GM21619 (cell line): ENCODE results near the gene ARHGAP22.

Experiments used
- ATAC-seq: cut with Tn5 transposase; IDR thresholded peaks from one replicate; pipeline ENCODE4 v1.9.1; 2021; ENCODE audit not compliant: unreplicated experiment

ARHGAP22 gene

GRCh38 chr10:48482207-48482606 is 122.7 kb downstream of the ARHGAP22 start:
- no peak for ATAC-seq

GRCh38 chr10:48481385-48481784 is 123.5 kb downstream of the ARHGAP22 start:
- no peak for ATAC-seq

- ATAC-seq: no peak
These were observed 124.2 kb downstream of the ARHGAP22 start for GRCh38 chr10:48480397-48481374.

- no peak for ATAC-seq
These were observed 125.7 kb downstream of the ARHGAP22 start for GRCh38 chr10:48478980-48479811.

GRCh38 chr10:48478469-48478868 is 126.4 kb downstream of the ARHGAP22 start:
- no peak for ATAC-seq

GRCh38 chr10:48477616-48478015 is 127.3 kb downstream of the ARHGAP22 start:
- ATAC-seq: no peak

GRCh38 chr10:48477141-48477540 is 127.7 kb downstream of the ARHGAP22 start:
- no peak for ATAC-seq

GRCh38 chr10:48476279-48476982 is 128.4 kb downstream of the ARHGAP22 start:
- ATAC-seq: no peak

GRCh38 chr10:48475943-48476278 is 129.0 kb downstream of the ARHGAP22 start:
- no peak for ATAC-seq

GRCh38 chr10:48474765-48475365 is 130.0 kb downstream of the ARHGAP22 start:
- ATAC-seq: no peak

- ATAC-seq: no peak
These were observed 131.2 kb downstream of the ARHGAP22 start for GRCh38 chr10:48473704-48474103.

GRCh38 chr10:48472501-48473069 is 132.3 kb downstream of the ARHGAP22 start:
- no peak for ATAC-seq

GRCh38 chr10:48470893-48471805 is 133.7 kb downstream of the ARHGAP22 start:
- ATAC-seq: no peak

- no peak for ATAC-seq
These were observed 134.6 kb downstream of the ARHGAP22 start for GRCh38 chr10:48470115-48470892.

GRCh38 chr10:48469516-48470020 is 135.3 kb downstream of the ARHGAP22 start:
- no peak for ATAC-seq

GRCh38 chr10:48468866-48469511 is 135.9 kb downstream of the ARHGAP22 start:
- ATAC-seq: no peak

GRCh38 chr10:48468130-48468790 is 136.6 kb downstream of the ARHGAP22 start:
- no peak for ATAC-seq
